HG03558 (cell line): ENCODE results near the gene LARP1.
"Not testable (repeated sequence)": the region's sequence is repeated elsewhere in the genome, so short reads cannot be mapped to it uniquely, and the experiment has no call there.

Source experiments
- ATAC-seq: cut with Tn5 transposase; IDR thresholded peaks from one replicate; pipeline ENCODE4 v1.9.1; 2021; ENCODE audit warnings: moderate number of reproducible peaks; ENCODE audit not compliant: unreplicated experiment; ENCODE audit errors: extremely low read depth

LARP1 gene

DNA sequence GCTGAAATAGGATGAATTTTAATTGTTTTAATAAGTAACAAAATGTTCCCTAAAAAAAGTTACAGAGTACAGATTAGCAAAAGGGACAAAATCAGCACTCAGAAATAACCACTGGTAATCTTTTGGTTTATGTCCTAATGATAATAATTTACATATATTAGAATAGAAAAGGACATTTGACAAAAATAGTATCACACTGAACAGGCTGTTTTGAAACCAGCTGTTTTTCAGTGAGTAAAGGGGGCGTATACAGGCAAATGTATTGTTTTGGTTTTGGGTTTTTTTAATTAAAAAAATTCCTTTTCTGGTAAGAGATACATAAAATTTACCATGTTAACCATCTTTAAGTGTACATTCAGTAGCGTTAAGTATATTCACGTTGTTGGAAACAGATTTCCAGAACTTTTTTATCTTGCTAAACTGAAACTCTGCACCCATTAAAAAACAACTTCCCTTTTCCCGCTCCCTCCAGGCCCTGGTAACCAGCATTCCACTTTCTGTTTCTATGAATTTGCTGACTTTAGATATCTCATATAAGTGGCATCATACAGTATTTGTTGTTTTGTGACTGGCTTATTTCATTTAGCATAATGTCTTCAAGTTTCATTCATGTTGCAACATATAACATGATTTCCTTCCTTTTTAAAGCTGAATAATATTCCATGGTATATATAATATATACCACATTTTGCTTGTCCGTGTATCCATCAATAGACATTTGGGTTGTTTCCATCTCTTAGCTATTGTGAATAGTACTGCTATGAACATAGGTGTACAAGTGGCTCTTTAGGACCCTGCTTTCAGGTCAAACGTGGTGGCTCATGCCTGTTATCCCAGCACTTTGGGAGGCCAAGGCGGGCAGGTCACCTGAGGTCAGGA lies 20.6 kb upstream of the LARP1 start:
- no peak for ATAC-seq

DNA sequence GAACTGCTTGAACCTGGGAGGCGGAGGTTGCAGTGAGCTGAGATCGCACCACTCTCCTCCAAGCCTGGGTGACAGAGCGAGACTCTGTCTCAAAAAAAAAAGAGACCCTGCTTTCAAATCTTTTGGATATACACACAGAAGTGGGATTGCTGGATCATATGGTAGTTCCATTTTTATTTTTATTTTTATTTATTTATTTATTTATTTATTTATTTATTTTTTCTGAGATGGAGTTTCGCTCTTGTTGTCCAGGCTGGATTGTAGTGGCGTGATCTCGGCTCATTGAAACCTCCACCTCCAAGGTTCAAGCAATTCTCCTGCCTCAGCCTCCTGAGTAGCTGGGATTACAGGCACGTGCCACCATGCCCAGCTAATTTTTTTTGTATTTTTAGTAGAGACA lies 19.8 kb upstream of the LARP1 start:
- not testable (repeated sequence) for ATAC-seq

DNA sequence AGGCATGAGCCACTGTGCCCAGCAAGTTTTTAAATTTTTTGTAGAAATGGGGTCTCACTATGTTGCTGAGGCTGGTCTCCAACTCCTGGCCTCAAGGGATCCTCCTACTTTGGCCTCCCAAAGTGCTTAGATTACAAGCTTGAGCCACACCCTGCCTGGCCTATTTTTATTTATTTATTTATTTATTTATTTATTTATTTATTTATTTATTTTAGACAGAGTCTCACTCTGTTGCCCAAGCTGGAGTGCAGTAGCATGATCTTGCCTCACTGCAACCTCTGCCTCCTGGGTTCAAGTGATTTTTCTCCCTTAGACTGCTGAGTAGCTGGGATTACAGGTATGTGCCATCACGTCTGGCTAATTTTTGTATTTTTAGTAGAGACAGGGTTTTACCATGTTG lies 18.8 kb upstream of the LARP1 start:
- not testable (repeated sequence) for ATAC-seq

DNA sequence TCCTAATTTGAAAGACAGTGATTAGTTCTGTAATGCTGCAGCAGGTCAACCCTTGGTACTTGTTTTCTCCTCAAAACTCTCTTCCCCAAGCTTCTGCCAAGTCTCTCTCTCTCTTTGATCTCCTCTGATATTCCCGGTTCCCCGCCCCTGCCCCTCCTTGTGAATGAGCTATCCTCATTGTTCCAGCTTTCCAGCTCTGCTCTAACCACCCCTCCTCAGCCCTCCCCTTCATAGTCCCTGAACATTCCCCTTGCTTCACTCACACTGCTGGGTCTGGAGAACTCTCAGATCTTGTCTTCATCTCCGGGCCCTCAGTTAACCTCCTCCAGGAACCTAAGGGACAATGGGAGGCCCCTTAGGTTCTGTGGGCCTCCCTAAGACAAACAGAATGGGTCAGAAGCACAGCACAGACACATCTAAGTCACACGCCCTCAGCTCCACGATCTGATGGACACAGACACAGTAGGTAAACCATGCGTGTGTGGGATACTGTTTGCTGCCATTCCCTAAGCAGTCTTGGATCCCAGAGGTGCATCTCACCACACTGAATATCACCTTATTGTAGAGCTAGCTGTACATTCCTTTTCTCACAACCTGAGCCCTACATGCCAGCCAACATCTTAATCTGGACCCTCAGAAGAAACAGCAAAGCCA lies 17.4 kb upstream of the LARP1 start:
- ATAC-seq = no peak

DNA sequence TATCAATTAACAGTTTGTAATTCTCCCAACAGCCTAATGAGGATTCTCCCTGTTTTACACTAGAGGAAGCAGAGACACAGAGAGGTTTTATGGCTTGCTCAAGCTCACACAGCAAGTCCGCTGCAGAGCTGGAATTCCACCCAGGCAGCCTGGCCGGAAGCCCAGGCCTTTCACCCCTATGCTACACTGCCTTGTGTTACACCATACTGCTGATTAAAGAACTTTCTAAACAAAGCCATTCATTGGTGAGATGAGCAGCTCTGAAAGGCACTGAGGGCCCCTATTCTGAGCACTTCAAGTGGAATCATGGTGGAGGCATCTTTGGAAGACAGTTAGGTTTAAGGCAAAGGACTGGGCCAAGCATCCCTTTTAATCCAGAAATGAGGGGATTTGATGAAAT lies 14.7 kb upstream of the LARP1 start:
- ATAC-seq = no peak

DNA sequence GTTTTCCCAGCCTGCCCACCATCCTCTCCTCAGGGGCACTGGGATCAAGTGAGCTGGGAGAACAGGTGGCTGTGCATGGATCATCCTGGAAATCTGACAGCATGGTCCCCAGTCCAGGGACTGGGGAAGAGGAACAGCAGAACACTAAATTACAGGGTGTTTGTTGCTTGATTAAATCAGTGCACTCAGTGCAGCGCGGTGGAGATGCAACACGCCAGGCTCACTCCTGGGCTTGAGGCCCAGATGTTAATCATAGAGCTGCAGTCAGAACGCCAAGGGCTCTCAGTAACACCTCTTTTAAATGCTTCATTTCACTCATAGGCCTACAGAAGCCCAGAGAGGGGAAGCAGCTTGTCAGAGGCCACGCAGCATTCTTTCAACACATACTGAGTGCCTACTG lies 14.2 kb upstream of the LARP1 start:
- no peak for ATAC-seq

DNA sequence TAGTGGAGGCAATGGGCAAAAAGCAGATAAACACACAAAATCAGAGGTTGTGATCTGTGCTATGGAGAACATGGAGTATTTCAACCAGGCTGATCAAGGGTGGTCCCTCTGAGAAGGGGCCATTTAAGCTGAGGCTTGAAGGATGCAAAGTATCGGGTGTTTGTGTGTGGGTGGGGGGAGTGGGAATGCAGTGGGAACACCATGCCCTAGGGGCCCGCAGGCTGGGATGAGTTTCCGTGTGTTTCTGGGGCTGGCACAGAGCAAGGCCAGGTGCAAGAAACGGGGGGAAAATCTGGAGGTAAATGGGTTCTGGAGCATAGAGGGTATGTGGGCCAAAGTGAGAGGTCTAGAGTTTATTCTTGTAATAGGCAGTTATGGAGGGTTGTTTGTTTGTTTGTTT lies 13.8 kb upstream of the LARP1 start:
- ATAC-seq = no peak

DNA sequence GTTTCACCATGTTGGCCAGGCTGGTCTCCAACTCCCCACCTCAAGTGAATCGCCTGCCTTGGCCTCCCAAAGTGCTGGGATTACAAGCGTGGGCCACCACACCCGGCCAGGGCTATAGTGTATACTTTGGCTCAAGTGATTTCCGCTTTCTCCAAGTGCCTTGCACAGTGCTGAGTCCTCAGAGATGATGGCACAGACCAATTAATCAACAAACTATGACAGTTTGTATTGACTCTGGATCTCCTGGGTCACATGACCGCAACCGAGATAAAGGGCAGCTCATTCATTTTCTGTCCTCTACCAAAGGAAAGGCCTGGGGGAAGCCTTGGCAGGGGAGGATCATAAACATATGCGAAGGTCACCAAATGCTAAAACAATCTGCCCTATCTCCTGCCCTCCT lies 11.4 kb upstream of the LARP1 start:
- no peak for ATAC-seq

DNA sequence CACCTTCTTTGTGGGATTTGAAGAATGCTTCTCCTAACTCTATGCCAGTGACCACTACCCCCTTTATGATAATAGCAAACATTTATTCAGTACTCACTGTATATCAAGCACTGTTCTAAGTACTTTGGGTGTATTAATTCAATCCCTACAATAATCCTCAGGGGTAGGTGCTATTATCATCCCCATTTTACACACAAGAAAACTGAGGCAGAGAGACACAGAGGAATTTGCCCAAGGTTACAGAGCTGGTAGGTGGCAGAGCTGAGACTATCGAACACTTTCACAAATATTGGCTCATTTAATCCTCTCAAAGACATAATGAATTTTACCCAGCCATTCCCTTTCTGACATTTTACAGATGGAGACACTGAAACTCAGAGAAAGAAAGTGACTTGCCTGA lies 9.8 kb upstream of the LARP1 start:
- ATAC-seq = no peak

DNA sequence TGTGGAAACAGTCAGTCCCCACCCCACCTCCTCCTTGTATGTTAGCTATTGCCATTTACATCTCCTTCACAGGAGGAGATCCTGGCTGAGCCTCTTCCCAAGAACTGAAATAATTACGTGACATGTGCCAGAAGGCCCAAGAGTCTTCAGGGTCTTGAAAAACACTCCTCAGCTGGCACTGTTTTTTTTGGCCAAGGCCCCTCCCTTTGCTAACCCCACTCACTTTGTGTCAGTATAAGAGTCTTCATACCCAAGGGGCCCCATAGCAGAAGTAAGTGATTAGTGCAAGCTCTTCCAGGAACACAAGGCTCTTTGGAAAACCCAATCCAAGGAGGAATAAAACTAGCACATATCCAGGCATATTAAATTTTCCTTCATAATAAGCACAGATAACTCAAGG lies 5.7 kb upstream of the LARP1 start:
- no peak for ATAC-seq

DNA sequence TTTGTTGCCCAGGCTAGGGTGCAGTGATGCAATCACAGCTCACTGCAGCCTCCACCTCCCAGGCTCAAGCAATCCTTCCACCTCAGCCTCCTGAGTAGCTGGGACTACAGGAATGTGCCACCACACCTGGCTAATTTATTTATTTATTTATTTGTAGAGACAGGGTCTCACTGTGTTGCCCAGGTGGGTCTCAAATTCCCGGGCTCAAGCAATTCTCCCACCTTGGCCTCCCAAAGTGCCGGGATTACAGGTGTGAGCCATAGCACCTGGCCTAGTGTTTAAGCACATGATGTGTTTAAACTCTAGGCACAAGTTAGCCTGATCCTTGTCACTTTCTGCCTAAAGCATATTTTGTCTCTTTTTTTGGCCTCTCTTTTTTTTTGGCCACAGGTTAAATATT lies 4.5 kb upstream of the LARP1 start:
- ATAC-seq = not testable (repeated sequence)

DNA sequence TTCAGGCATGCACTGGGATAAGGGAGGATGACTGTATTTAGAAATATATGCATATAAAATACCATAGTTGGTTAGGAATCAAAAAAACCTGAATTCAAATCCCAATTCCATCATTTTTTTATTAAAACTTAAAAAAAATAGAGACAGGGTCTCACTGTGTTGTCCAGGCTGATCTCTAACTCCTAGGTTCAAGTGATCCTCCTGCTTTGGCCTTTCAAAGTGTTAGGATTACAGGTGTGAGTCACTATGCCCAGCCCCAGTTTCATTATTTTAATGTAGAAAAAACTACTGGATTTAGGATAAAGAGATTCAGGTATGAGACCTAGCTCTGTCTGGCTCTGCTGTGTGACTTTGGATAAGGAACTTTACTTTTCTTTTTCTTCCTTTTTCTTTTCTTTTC lies 3.3 kb upstream of the LARP1 start:
- no peak for ATAC-seq

DNA sequence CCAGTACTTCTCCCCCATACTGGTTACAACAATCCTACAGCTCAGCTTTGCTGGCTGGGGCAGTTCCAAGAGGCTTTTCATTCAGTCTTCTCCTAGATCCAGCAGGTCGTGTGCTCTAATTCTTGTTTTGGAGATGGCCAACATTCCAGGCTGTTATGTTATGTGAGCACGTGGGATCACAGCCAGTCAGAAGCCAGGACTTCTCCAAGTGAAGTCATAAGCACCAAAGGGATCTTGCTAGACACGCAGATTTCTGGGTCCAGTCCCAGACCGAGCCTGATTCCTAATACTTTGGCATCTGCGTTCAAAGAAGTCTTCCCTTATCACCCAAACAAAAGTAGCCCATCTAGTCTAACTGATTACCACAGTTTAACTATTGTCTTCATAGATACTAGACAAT lies 1.4 kb upstream of the LARP1 start:
- no peak for ATAC-seq

DNA sequence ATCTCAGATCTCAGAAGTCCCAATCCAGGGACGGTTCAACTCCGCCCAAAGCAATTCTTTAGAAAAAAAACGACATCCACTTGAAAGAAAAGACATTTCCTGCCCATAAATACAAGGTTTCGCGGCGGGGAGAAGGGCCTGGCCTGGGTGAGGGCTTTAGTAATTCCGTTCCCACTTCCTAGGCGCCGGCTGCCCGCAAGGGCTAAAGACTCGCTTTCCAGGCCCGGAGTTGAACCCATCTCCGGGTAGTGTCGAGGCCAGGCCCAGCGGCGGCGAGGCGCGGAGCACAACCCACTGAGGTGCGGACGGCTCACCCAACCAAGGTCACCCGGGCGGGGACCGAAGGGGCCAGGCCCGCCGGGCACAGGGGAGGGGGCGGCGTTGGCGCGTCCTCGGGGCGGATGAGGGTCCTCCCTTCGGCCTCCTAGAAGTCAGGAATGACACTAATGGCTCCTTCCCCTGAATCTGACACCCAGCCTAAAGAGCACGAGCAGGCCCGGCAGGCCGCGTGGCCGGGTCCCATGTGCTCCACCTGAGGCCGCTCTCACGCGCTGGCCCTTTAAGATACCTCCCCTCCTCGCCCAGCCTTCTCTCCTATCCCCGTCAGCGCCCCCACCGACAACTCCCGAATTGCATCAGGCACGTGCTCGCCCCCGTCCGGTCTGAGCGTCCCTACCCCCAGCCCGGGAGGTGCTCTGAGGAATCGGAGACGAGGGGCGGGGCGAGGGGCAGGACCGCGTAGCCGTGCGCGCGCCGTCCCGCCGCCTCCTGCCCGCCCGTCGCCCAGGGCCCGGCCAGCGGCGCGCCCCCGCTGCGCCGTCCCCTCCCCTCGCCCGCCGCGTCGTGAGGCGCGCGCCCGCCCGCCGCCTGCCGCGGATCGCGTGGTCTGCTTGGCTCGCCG lies 467 bp upstream of the LARP1 start:
- ATAC-seq = peak; percentile 75

DNA sequence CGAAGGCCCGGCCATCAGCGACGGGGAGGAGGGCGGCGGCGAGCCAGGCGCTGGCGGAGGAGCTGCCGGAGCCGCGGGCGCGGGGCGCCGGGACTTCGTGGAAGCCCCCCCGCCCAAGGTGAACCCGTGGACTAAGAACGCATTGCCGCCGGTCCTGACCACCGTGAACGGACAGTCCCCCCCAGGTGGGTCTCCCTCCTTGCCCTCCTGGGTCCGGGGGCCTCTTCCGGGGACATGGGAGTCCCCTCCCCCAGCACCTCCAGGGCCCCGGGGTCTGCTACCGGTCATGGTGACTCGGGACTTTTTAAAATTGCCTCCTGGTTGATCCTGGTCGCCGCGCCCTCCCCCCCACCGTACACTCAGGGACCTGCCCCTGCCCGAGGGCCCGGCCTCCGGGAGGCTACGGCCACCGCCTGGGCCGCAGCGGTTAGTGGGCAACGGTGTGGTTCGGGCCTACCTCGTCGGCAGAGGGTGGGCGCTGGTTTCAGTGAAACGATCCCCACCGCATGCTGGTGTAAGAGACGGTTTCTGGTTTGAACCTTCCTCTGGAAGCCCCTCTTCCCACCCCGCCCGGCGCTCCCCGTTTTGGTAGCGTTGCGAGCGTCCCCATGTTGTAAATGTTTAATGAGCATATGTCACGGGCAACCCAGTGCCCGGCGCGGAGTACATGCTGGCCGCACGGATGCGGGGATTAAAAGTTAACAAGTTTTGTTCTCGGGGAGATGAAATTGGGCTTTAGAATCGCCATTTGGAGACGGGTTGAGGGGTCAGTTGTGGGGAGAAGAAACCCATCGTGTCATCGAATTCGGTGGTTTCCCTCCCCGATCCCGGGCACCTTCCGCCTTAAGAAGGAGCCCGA lies 1.1 kb downstream of the LARP1 start:
- ATAC-seq = no peak

DNA sequence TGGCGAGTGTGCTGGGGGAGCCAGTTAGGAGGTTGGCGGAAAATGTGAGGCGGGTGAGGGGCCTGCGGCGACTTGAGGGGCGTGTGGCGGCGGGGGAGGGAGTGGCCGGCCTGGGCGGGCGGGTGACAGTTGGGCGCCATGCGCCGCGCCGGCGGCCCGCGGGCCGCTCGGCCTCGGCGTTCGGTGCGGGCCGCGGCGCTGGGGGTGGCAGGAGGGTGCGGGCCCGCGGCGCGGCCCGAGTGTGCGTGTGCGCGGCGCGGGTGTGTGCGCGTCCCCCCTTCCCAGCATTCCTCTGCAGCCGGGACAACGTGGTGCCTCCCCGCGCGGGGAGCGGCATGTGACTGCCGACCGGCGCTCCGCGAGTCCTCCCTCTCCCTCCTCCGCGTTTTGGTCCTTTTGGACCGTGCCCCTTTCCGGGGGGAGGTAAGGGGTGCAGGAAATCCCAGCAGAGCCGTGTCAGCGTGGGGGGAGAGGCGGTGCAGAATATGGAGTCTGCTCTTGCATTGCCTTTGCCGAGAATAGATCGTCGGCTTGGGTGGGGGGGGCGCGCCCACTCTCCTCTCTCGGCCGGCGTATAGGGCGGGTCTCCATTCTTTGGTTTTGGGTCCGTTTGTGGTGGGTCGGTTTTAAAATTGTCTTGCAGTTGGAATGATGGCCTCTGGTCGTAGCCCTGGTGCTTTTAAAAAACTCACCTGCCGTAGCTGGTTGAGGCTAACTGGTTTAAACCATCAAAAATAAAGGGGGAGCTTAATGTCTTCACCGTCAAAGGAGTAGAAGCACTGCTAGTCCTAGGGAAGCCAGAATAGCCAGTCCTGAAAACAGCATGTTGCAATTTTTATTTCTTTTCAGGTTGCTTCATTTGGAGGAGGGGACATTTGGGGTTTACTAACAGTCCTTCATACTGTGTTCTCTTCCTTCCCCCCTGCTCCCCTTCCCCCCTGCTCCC lies 2.0 kb downstream of the LARP1 start:
- ATAC-seq = no peak

DNA sequence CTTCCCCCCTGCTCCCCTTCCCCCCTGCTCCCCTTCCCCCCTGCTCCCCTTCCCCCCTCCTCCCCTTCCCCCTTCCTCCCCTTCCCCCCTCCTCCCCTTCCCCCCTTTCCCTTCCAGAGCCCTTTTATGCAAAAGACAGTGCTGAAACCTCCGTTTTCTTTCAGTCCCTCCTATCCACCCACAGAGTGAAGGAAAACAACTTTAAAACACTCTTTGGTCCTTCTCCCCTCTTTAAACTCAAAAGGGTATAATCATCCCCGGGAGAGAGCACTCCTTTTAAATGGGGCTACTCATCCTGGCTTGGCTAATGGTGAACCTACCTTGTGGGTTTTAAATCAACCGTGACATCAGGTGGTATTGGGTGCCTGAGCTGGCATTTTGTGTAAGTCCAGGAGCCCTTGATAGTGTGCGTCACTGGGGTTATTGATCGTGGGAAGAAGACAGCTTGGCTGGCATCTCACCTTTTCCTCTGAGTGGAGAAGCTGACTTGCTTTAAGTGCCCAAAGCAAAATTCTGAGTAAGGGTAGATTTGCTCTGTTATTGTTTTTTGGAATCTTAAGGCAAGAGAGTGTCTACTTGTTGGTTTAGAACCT lies 2.7 kb downstream of the LARP1 start:
- ATAC-seq = no peak

DNA sequence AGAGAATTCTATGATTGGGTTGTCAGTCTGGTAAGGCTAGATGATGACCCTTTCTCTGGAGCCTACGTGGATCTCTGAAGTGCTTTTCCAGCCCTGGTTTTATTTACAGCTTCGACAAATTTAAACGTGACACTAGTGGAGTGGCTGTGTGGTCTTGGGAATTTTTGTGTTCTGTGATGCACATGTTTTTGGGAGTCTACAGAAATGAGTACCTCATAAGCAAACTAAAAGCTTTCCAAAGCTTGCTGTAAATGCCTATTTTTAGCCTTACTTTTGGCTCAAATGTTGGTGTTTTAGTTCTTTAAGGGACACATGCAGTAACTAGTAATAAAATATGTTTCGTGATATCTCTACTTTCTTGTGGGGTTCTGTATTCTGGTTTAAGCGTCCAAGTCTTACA lies 3.3 kb downstream of the LARP1 start:
- no peak for ATAC-seq

DNA sequence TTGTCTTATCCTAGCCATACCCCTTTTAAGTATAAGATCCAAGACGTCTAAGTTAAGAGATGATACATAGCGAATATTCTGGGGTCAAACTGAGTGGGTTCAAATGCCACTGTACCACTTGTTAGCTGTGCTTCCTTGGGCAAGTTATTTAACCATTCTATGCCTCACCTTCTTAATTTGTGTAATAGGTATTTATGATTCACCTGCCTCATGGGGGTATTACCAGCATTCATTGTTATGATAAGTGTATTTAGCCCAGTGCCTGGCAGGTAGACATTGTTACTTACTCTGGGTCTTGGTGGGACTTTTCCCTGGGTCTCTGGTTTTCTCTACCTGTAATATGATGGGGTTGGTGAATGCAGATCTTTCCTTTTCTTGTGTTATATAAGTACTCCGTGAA lies 3.8 kb downstream of the LARP1 start:
- no peak for ATAC-seq
